Measurements from ENCODE around the gene SLC9C2.

The SLC9C2 gene

GRCh38 chr1:173479649-173480048 lies 123.2 kb downstream of the SLC9C2 start:
- no peaks in the 10 kb centered on the region for H4K20me1 ChIP-seq (ENCODE audit: low read depth, low read length)
- H3K27me3 ChIP-seq (ENCODE audit: low read length): no peaks in the 10 kb centered on the region
- H3K4me2 ChIP-seq (ENCODE audit: low read depth, low read length, poor library complexity, severe bottlenecking): no peak overlapping the region
- H3K4me3 ChIP-seq (ENCODE audit: insufficient read depth, low read length, poor library complexity, severe bottlenecking): no peak overlapping the region
- H3K9ac ChIP-seq (ENCODE audit: low read length): no peak overlapping the region
- no peak overlapping the region for H3K27ac ChIP-seq (ENCODE audit: low read depth, low read length)
- no peak for TF ChIP-seq EZH2phosphoT487 (conservative IDR thresholded peaks at IDR 0.05; ENCODE audit: low read length)
- no peaks in the 10 kb centered on the region for H3K9me3 ChIP-seq (ENCODE audit: insufficient read depth, low read length)
- H3K79me2 ChIP-seq (ENCODE audit: insufficient read depth, low read length): peaks cover 42% of the 10 kb centered on the region
- peaks cover 23% of the 10 kb centered on the region; the same call in 1 of the 2 replicates for H3K36me3 ChIP-seq (ENCODE audit: low read length)
- no peak overlapping the region for H2AFZ ChIP-seq (ENCODE audit: low read depth, low read length, severe bottlenecking)
- no peaks in the 10 kb centered on the region for H3K9me2 ChIP-seq (replicated peaks; ENCODE audit: insufficient read depth, low read length)
- H3F3A ChIP-seq (ENCODE audit: insufficient read depth): 0 out of 2 replicates have a peak, but pooled peaks cover 4% of the 10 kb centered on the region

- H3K27ac ChIP-seq (ENCODE audit: low read depth, low read length): no peak overlapping the region
- peak overlapping the region; percentile 39 for H2AFZ ChIP-seq (ENCODE audit: low read depth, low read length, severe bottlenecking)
- peak overlapping the region; percentile 74 for H3K4me2 ChIP-seq (ENCODE audit: low read depth, low read length, poor library complexity, severe bottlenecking)
- H3F3A ChIP-seq (ENCODE audit: insufficient read depth): 0 out of 2 replicates have a peak, but pooled peaks cover 4% of the 10 kb centered on the region
- no peaks in the 10 kb centered on the region for H3K27me3 ChIP-seq (ENCODE audit: low read length)
- H3K9me3 ChIP-seq (ENCODE audit: insufficient read depth, low read length): no peaks in the 10 kb centered on the region
- H3K9me2 ChIP-seq (replicated peaks; ENCODE audit: insufficient read depth, low read length): no peaks in the 10 kb centered on the region
- H3K4me3 ChIP-seq (ENCODE audit: insufficient read depth, low read length, poor library complexity, severe bottlenecking): peak overlapping the region; percentile 69
- peaks cover 52% of the 10 kb centered on the region for H3K79me2 ChIP-seq (ENCODE audit: insufficient read depth, low read length)
- H3K9ac ChIP-seq (ENCODE audit: low read length): peak overlapping the region; percentile 76
- peaks cover 17% of the 10 kb centered on the region; the same call in 1 of the 2 replicates for H3K36me3 ChIP-seq (ENCODE audit: low read length)
- TF ChIP-seq EZH2phosphoT487 (conservative IDR thresholded peaks at IDR 0.05; ENCODE audit: low read length): no peak
- no peak for TF ChIP-seq CTCF (IDR thresholded peaks at IDR 0.05; ENCODE audit: insufficient read depth, low read length, poor library complexity, severe bottlenecking)
- H4K20me1 ChIP-seq (ENCODE audit: low read depth, low read length): no peaks in the 10 kb centered on the region
Observed at GRCh38 chr1:173478094-173478674, 124.7 kb downstream of the SLC9C2 start.

- Histone ChIP-seq H3K9me2 (replicated peaks; ENCODE audit: insufficient read depth, low read length) (no peaks in the 10 kb centered on the region), H3K27ac (ENCODE audit: low read depth, low read length) (peak within 1 kb of the TSS; percentile 62), H3K27me3 (ENCODE audit: low read length) (no peaks in the 10 kb centered on the region), H3K79me2 (ENCODE audit: insufficient read depth, low read length) (peaks cover 54% of the 10 kb centered on the region), H3F3A (ENCODE audit: insufficient read depth) (0 out of 2 replicates have a peak, but pooled peaks cover 4% of the 10 kb centered on the region), H4K20me1 (ENCODE audit: low read depth, low read length) (no peaks in the 10 kb centered on the region), H3K4me2 (ENCODE audit: low read depth, low read length, poor library complexity, severe bottlenecking) (peak within 1 kb of the TSS; percentile 96), H3K36me3 (ENCODE audit: low read length) (peaks cover 11% of the 10 kb centered on the region; the same call in 1 of the 2 replicates), H3K4me3 (ENCODE audit: insufficient read depth, low read length, poor library complexity, severe bottlenecking) (peak within 1 kb of the TSS; percentile 77), H3K9me3 (ENCODE audit: insufficient read depth, low read length) (no peaks in the 10 kb centered on the region), H2AFZ (ENCODE audit: low read depth, low read length, severe bottlenecking) (peak within 1 kb of the TSS; percentile 88), H3K9ac (ENCODE audit: low read length) (peak within 1 kb of the TSS; percentile 81)
- no peak for TF ChIP-seq CTCF (IDR thresholded peaks at IDR 0.05; ENCODE audit: insufficient read depth, low read length, poor library complexity, severe bottlenecking)
- TF ChIP-seq EZH2phosphoT487 (conservative IDR thresholded peaks at IDR 0.05; ENCODE audit: low read length): no peak
Observed at GRCh38 chr1:173477286-173478093, 125.4 kb downstream of the SLC9C2 start, which contains the start of gene PRDX6. Gene PRDX6 (plus strand): TSS chr1:173477335. CDS start chr1:173477398, 63 bp downstream.
